Activated T-cell treated with anti-CD3 and anti-CD28 coated beads for 24 hours (primary cell): Measurements from ENCODE around the gene CORO6.

Source experiments
- DNase-seq: peaks from one replicate; pipeline ENCODE4 v3.0.0-alpha.2; 2020; ENCODE audit warnings: low read depth

CORO6 gene

DNA sequence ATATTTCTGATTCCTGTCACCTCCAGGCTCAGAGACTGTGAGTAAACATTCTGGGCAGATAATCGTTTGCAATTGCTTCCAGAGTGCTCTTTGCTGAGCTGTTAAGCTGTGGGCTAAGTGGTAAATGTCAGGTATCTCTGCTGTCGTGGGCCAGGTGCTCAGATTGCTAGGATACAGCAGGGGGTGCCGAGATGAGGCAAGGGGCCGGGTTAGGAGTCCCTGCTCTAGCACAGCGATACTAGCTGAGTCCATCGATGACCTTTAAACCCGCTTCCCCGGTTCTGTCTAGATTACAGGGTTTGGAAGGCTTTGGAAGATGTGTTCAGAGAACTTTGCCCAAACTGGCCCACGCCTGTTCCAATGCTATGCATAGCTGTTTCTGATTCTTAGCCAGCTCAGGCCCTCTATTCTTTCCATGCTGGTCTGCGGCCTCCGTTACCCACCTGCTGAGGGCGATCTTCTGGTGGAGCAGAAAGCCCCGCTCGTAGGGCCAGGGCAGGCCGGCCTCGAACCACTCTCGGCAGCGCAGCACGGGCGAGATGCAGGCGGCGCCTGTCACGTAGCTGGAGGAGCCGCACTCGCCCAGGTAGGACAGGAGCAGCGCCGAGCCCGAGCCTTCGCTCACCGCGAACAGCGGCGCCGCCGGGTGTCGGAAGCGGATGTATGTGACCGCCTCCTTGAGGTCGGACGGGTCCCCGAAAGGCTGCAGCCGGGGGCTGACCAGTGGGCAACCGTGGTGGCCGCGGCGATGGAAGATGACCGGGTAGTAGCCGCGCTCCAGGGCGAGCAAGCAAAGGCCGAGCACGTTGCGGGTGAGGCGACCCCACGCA is 56.9 kb downstream of the CORO6 start:
- no peak for DNase-seq
